Astrocyte (in vitro differentiated cells and primary cell): ENCODE results near the gene SLC35B2. TPM values are rescaled to one million over a fixed set of nuclear protein-coding genes. Genes with fewer than 3 reads are reported as not detected.

Source experiments
- DNase-seq: peaks from one replicate; pipeline ENCODE4 v3.0.0-alpha.2; 2010; ENCODE audit warnings: low read depth
- FAIRE-seq: peaks from 2 replicates; lab custom pipeline; 2011; peaks lifted over from hg19 to GRCh38; lab: Jason Lieb, UNC
- H2AFZ ChIP-seq: 2 replicates; pipeline ENCODE4 v1.6.0; 2012; ENCODE audit warnings: low read depth, low read length, inconsistent platforms
- H3K27ac ChIP-seq: 2 replicates; pipeline ENCODE4 v1.5.1; 2011; ENCODE audit warnings: low read depth, low read length, inconsistent platforms
- H3K27me3 ChIP-seq: 2 replicates; pipeline ENCODE4 v1.6.0; 2011; ENCODE audit warnings: low read length, inconsistent platforms; ENCODE audit not compliant: insufficient read depth
- H3K36me3 ChIP-seq: 2 replicates; pipeline ENCODE4 v1.5.1; 2011; ENCODE audit warnings: low read length, inconsistent platforms; ENCODE audit not compliant: insufficient read depth
- H3K4me1 ChIP-seq: 2 replicates; pipeline ENCODE4 v1.5.1; 2011; ENCODE audit warnings: low read length, inconsistent platforms; ENCODE audit not compliant: insufficient read depth
- H3K4me2 ChIP-seq: 2 replicates; pipeline ENCODE4 v1.6.0; 2012; ENCODE audit warnings: low read length, inconsistent platforms
- H3K4me3 ChIP-seq: 2 replicates; pipeline ENCODE4 v1.5.1; 2011; ENCODE audit warnings: low read depth, mild to moderate bottlenecking, low read length, inconsistent platforms; ENCODE audit not compliant: insufficient read depth
- H3K79me2 ChIP-seq: 2 replicates; pipeline ENCODE4 v1.6.0; 2012; ENCODE audit warnings: mild to moderate bottlenecking, low read length, inconsistent platforms; ENCODE audit not compliant: insufficient read depth
- H3K9ac ChIP-seq: 2 replicates; pipeline ENCODE4 v1.6.0; 2012; ENCODE audit warnings: mild to moderate bottlenecking, low read length, inconsistent platforms
- H3K9me3 ChIP-seq: 2 replicates; pipeline ENCODE4 v1.5.1; 2012; ENCODE audit warnings: low read depth, mild to moderate bottlenecking, low read length, inconsistent platforms; ENCODE audit not compliant: insufficient read depth
- H4K20me1 ChIP-seq: 2 replicates; pipeline ENCODE4 v1.6.0; 2012; ENCODE audit warnings: low read length, inconsistent platforms; ENCODE audit not compliant: insufficient read depth
- H3K27ac Mint-ChIP-seq: one replicate; pipeline ENCODE4 v1.8.0; 2021; ENCODE audit warnings: mild to moderate bottlenecking, mixed read lengths; ENCODE audit not compliant: unreplicated experiment
- H3K27me3 Mint-ChIP-seq: one replicate; pipeline ENCODE4 v1.8.0; 2021; ENCODE audit warnings: low read depth, mixed read lengths; ENCODE audit not compliant: unreplicated experiment
- H3K36me3 Mint-ChIP-seq: one replicate; pipeline ENCODE4 v1.8.0; 2021; ENCODE audit warnings: low read depth, mixed read lengths; ENCODE audit not compliant: unreplicated experiment
- H3K4me1 Mint-ChIP-seq: one replicate; pipeline ENCODE4 v1.8.0; 2021; ENCODE audit warnings: low read depth, mixed read lengths; ENCODE audit not compliant: unreplicated experiment
- H3K4me3 Mint-ChIP-seq: one replicate; pipeline ENCODE4 v1.8.0; 2021; ENCODE audit warnings: mild to moderate bottlenecking, moderate library complexity, mixed read lengths; ENCODE audit not compliant: unreplicated experiment
- H3K9me3 Mint-ChIP-seq: one replicate; pipeline ENCODE4 v1.8.0; 2021; ENCODE audit warnings: mild to moderate bottlenecking, mixed read lengths; ENCODE audit not compliant: unreplicated experiment
- EZH2 ChIP-seq: IDR thresholded peaks from 2 replicates; pipeline ENCODE4 v1.6.1; 2012; ENCODE audit warnings: mild to moderate bottlenecking, low read length, inconsistent platforms; ENCODE audit not compliant: insufficient read depth
- total RNA-seq: library from RNA; stranded (reverse); gene quantifications from 2 replicates; pipeline ENCODE4 v1.2.1, GENCODE V29; 2021
- TF ChIP-seq, protein P1 (sequence below): IDR thresholded peaks from 2 replicates; pipeline ENCODE4 v1.5.1; 2011; ENCODE audit warnings: low read depth, mild to moderate bottlenecking, inconsistent platforms, low read length, moderate library complexity; ENCODE audit not compliant: insufficient read depth

Gene SLC35B2
- total RNA-seq, 1 donor from 2014 or later, result 61.8 TPM

DNA sequence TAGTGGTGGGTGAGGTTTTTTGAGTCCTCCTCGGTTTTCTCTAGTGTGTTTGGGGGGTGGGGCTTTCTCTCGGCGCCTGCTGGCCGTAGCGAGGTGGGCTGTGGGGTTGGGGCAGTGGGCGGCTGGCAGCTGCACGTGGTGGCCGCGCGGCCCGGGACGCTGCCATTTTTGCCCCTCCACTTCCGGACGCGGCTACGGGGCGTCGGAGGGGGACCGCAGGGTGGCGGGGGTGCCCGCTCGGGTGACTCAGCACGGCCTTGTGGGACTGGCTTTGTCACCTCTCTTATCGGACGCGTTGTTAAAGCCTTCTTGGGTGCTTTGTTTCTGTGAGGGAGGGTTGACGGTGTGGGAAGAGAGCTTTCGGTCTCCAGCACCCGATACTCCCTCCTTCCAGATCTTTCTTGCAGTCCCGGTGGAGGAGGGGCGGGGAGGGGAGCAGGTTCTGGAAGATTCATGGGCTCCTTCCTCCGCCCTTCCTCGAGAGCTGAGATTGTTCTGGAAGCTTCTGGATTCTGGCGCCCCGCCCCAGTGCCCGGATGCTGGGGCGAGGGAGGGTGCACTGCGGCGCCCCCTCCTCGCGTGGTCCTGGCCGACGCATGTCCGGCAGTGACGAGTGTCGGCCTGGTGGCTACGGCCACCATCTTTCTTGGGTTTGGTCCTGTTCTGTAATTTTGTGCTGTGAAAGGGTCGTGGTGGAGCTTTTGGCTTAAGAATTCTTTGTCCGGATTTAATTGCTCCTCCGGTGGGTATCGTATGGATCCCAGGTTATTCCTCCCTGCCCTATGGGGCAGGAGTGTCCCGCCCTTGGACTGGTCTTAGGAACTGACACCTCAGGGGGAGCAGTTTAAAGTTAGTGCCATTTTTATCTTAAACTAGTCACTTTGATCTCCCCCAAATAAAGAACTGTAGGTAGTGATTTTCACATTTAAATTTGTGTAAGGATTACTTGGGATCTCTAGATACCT, 9.7 kb downstream of the SLC35B2 start:
- H2AFZ ChIP-seq, result no peak overlapping the region
- TF ChIP-seq, protein P1, sequence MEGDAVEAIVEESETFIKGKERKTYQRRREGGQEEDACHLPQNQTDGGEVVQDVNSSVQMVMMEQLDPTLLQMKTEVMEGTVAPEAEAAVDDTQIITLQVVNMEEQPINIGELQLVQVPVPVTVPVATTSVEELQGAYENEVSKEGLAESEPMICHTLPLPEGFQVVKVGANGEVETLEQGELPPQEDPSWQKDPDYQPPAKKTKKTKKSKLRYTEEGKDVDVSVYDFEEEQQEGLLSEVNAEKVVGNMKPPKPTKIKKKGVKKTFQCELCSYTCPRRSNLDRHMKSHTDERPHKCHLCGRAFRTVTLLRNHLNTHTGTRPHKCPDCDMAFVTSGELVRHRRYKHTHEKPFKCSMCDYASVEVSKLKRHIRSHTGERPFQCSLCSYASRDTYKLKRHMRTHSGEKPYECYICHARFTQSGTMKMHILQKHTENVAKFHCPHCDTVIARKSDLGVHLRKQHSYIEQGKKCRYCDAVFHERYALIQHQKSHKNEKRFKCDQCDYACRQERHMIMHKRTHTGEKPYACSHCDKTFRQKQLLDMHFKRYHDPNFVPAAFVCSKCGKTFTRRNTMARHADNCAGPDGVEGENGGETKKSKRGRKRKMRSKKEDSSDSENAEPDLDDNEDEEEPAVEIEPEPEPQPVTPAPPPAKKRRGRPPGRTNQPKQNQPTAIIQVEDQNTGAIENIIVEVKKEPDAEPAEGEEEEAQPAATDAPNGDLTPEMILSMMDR, result no peak
- no peak for TF ChIP-seq EZH2
- no peak for FAIRE-seq

DNA sequence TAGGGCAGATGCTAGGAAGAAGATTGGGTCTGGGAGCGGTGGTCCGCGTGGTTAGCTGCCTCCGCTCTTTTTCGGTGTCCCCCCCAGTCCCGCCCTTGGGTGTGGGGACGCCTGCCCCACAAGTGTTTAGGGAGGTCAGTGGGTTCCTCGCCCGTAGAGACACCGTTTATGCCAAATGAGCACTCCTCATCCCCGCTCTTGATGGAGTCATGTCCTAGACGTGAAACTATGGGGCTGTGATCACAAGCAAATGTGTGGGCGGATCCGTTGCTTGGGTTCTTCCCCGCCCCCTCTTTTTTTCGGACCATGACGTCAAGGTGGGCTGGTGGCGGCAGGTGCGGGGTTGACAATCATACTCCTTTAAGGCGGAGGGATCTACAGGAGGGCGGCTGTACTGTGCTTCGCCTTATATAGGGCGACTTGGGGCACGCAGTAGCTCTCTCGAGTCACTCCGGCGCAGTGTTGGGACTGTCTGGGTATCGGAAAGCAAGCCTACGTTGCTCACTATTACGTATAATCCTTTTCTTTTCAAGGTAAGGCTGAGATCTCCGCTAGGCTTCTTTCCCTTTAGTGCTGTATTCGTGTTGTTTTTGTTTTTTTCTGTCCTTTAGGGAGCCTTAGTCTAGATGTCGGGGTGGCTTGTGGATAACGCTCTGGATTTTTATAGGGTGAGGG, 10.5 kb downstream of the SLC35B2 start, which contains the start of gene HSP90AB1:
HSP90AB1 (plus strand) TSS at position 439 of the 675 bp plus-strand sequence. CDS start 1,529 bp downstream, outside the sequence.
- H3K9me3 ChIP-seq, result no peaks in the 10 kb centered on the region
- FAIRE-seq, result no peak
- Mint-ChIP-seq H3K4me3 (peak within 1 kb of the TSS; percentile 98), H3K4me1 (peaks cover 30% of the 10 kb centered on the region), H3K36me3 (peaks cover 30% of the 10 kb centered on the region), H3K27me3 (no peaks in the 10 kb centered on the region), H3K9me3 (peaks cover 3% of the 10 kb centered on the region), H3K27ac (peak within 1 kb of the TSS; percentile 98)
- H4K20me1 ChIP-seq, result peaks cover 49% of the 10 kb centered on the region
- peak within 1 kb of the TSS; percentile 100 for H3K9ac ChIP-seq
- TF ChIP-seq EZH2, result no peak
- TF ChIP-seq, protein P1, result no peak
- peaks cover 54% of the 10 kb centered on the region for H3K79me2 ChIP-seq
- peaks cover 17% of the 10 kb centered on the region for H3K4me1 ChIP-seq
- peak; percentile 100 for DNase-seq
- peak within 1 kb of the TSS; percentile 93 for H2AFZ ChIP-seq
- peak within 1 kb of the TSS; percentile 93 for H3K4me2 ChIP-seq
- peak within 1 kb of the TSS; percentile 92 for H3K27ac ChIP-seq
- peak within 1 kb of the TSS; percentile 100 for H3K4me3 ChIP-seq
- peaks cover 37% of the 10 kb centered on the region for H3K36me3 ChIP-seq
- no peaks in the 10 kb centered on the region for H3K27me3 ChIP-seq

More for the DNA sequence above, 9.7 kb downstream of the SLC35B2 start:
- Histone ChIP-seq H3K9ac (peak overlapping the region; percentile 100), H3K27me3 (no peaks in the 10 kb centered on the region), H3K4me3 (peak overlapping the region; percentile 100), H3K9me3 (no peaks in the 10 kb centered on the region), H3K79me2 (peaks cover 61% of the 10 kb centered on the region), H4K20me1 (peaks cover 57% of the 10 kb centered on the region), H3K36me3 (peaks cover 42% of the 10 kb centered on the region), H3K4me2 (peak overlapping the region; percentile 93), H3K27ac (peak overlapping the region; percentile 92), H3K4me1 (peaks cover 17% of the 10 kb centered on the region)
- DNase-seq, result no peak
- H3K4me3 Mint-ChIP-seq, result peak overlapping the region; percentile 98
- H3K36me3 Mint-ChIP-seq, result peaks cover 32% of the 10 kb centered on the region
- H3K27ac Mint-ChIP-seq, result peak overlapping the region; percentile 98
- peaks cover 35% of the 10 kb centered on the region for H3K4me1 Mint-ChIP-seq
- H3K27me3 Mint-ChIP-seq, result no peaks in the 10 kb centered on the region
- peaks cover 3% of the 10 kb centered on the region for H3K9me3 Mint-ChIP-seq
